Measurements from ENCODE around the gene BAHD1.

BAHD1 gene

GRCh38 chr15:40435023-40435709 lies 5.6 kb upstream of the BAHD1 start:
- DNase-seq: no peak
- TF ChIP-seq GATA1 (IDR thresholded peaks at IDR 0.05; ENCODE audit: low read depth, low read length) (no peak), POLR2A (IDR thresholded peaks at IDR 0.05; ENCODE audit: low read length) (no peak)

GRCh38 chr15:40435710-40436089 lies 5.1 kb upstream of the BAHD1 start:
- TF ChIP-seq GATA1 (IDR thresholded peaks at IDR 0.05; ENCODE audit: low read depth, low read length): no peak
- no peak for TF ChIP-seq POLR2A (IDR thresholded peaks at IDR 0.05; ENCODE audit: low read length)
- DNase-seq: no peak

DNA sequence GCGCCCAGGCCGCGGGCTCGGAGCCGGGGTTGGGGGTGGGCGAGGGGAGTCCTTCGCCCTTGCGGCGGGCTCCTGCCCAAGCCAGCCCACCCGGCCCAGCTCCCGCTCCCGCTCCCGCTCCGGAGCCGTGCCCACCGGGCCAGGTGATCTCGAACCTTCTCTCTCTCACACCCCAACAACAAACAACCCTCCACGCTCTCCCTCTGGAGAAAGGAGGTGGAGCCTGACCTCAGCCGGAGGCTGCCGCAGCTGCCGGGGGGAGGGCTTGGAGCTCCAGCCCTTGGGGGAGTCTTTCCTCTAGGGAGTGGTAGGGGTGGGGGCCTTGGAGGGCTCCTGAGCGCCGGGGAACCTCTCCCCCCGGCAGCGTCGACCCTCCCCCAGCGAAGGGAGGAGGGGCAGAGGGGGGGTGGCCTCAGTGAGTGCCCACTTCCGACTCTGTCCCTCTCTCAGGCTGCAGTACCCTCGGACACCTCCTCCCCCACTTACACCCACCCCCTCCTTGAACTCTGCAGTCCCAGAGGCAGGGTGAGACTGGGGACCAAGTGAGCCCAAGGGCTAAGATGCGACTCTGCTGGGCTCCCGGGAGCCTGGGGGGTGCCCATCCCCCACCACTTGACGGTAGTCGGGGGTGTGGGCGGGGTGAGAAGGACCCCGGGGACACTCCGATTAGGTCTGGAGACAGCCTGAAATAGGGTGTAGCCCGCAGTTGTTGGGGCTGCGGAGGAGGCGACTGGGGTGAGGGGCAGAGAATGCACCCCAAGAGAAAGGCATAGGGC lies 4.4 kb upstream of the BAHD1 start:
- TF ChIP-seq POLR2A (IDR thresholded peaks at IDR 0.05; ENCODE audit: low read length) (peak; percentile 45), GATA1 (IDR thresholded peaks at IDR 0.05; ENCODE audit: low read depth, low read length) (no peak)
- peak; percentile 60 to 71 for DNase-seq

- TF ChIP-seq GATA1 (IDR thresholded peaks at IDR 0.05; ENCODE audit: low read depth, low read length) (no peak), POLR2A (IDR thresholded peaks at IDR 0.05; ENCODE audit: low read length) (no peak)
- peak; percentile 42 to 43 for DNase-seq
Measured at GRCh38 chr15:40436892-40437751, 3.6 kb upstream of the BAHD1 start.

GRCh38 chr15:40437752-40438687 lies 2.7 kb upstream of the BAHD1 start:
- TF ChIP-seq GATA1 (IDR thresholded peaks at IDR 0.05; ENCODE audit: low read depth, low read length): no peak
- no peak for TF ChIP-seq POLR2A (IDR thresholded peaks at IDR 0.05; ENCODE audit: low read length)
- peak; percentile 42 to 43 for DNase-seq

- DNase-seq: no peak
- TF ChIP-seq GATA1 (IDR thresholded peaks at IDR 0.05; ENCODE audit: low read depth, low read length): no peak
- no peak for TF ChIP-seq POLR2A (IDR thresholded peaks at IDR 0.05; ENCODE audit: low read length)
Measured at GRCh38 chr15:40438712-40439111, 2.0 kb upstream of the BAHD1 start.

GRCh38 chr15:40439461-40439959 lies 1.2 kb upstream of the BAHD1 start:
- DNase-seq: peak; percentile 48 to 62
- no peak for TF ChIP-seq POLR2A (IDR thresholded peaks at IDR 0.05; ENCODE audit: low read length)
- no peak for TF ChIP-seq GATA1 (IDR thresholded peaks at IDR 0.05; ENCODE audit: low read depth, low read length)

- DNase-seq: peak; percentile 59 to 67
Measured at GRCh38 chr15:40439960-40440742, 602 bp upstream of the BAHD1 start.

DNA sequence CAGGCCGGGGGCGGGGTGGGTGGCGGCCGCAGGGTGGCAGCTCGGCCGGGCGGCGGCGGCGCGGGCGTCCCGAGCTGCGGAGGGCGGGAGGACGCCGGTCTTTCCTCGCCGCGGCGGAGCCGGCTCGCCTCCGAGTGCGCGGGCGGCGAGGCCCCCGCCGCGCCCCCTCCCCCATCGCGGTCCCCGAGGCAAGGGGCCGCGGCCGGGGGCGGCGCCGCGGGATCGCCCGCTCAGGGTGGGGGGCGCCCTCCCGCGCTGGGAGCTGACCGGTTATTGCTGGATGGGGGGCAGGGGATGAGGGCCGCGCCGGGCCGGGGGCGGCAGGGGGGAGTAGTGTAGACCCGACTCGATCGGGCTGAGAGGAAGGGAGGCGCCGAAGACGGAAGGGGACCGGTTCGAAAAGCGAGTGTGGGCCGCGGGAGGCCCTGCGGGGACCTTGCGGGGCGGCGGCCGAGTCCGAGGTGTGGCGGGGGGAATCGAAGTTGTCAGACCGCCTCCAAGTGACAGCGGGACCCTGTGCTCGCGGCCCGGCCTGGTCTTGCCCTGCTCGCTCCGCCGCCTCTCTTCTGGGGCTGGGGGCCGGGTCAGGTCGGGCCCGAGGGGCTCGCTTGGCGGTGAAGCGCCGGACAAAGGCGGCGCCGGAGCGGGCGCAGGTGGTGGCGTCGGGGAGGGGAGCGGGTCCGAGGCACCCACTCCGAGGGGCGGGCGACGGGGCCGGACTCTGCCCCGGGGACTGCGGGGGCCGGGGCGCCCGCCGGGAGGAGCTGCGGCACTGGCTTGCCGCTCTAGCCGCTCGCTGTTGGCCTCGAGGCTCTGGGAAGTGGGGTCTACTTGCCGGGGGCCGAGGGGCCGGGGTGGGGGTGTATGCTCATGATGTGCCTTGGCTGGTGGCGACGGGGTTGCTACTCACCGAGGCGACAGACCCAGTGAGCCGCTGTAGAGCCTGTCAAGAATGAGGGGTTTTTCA lies 1.1 kb downstream of the BAHD1 start:
- DNase-seq: peak; percentile 51 to 61
- TF ChIP-seq GATA1 (IDR thresholded peaks at IDR 0.05; ENCODE audit: low read depth, low read length) (no peak), POLR2A (IDR thresholded peaks at IDR 0.05; ENCODE audit: low read length) (no peak)

More at GRCh38 chr15:40439960-40440742, 602 bp upstream of the BAHD1 start:
- TF ChIP-seq POLR2A (IDR thresholded peaks at IDR 0.05; ENCODE audit: low read length) (no peak), GATA1 (IDR thresholded peaks at IDR 0.05; ENCODE audit: low read depth, low read length) (no peak)

DNA sequence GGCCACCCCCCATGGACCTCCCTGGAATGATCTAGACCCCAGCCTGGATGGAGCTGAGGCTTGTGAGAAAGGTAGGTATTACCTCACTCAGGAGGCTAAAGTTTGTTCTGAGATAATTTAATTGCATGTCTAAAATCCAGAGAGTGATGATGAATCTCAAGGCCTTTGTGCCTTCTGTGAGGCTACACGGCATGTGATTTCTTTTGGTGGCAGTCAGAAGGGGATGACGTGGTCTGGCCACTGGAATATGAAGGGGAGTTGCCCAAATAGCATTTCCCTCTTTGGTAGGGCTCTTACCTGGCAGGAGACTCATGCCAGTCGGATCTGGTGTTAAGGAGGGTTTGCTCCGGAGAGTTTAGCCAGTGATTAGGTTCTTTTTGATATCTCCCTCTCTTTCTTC lies 2.5 kb downstream of the BAHD1 start:
- DNase-seq: no peak
- no peak for TF ChIP-seq POLR2A (IDR thresholded peaks at IDR 0.05; ENCODE audit: low read length)
- no peak for TF ChIP-seq GATA1 (IDR thresholded peaks at IDR 0.05; ENCODE audit: low read depth, low read length)

- TF ChIP-seq GATA1 (IDR thresholded peaks at IDR 0.05; ENCODE audit: low read depth, low read length): no peak
- no peak for TF ChIP-seq POLR2A (IDR thresholded peaks at IDR 0.05; ENCODE audit: low read length)
Measured at GRCh38 chr15:40443846-40444245, 3.1 kb downstream of the BAHD1 start.

More at GRCh38 chr15:40443846-40444245, 3.1 kb downstream of the BAHD1 start:
- no peak for DNase-seq
